CD4-positive, alpha-beta T cell treated with Interleukin-6 for 4 hours (primary cell): ENCODE results near the gene GTF2A1L.
"Not testable (repeated sequence)": the region's sequence is repeated elsewhere in the genome, so short reads cannot be mapped to it uniquely, and the experiment has no call there.

Source experiments
- DNase-seq: peaks from one replicate; pipeline ENCODE4 v3.0.0-alpha.2; 2020; ENCODE audit warnings: mixed read lengths

Gene GTF2A1L

GRCh38 chr2:48613211-48613610 is 4.4 kb upstream of the GTF2A1L start:
- DNase-seq = no peak

GRCh38 chr2:48614581-48614980 is 3.1 kb upstream of the GTF2A1L start:
- DNase-seq = not testable (repeated sequence)

- no peak for DNase-seq
Measured at GRCh38 chr2:48619526-48619925, 1.9 kb downstream of the GTF2A1L start.

GRCh38 chr2:48620604-48621003 is 2.9 kb downstream of the GTF2A1L start:
- DNase-seq = no peak

GRCh38 chr2:48622691-48623090 is 5.0 kb downstream of the GTF2A1L start:
- not testable (repeated sequence) for DNase-seq

- DNase-seq = no peak
Measured at GRCh38 chr2:48624696-48625095, 7.0 kb downstream of the GTF2A1L start.

- DNase-seq = no peak
Measured at GRCh38 chr2:48626047-48626446, 8.4 kb downstream of the GTF2A1L start.

GRCh38 chr2:48633143-48633542 is 15.5 kb downstream of the GTF2A1L start:
- no peak for DNase-seq

GRCh38 chr2:48635786-48636185 is 18.1 kb downstream of the GTF2A1L start:
- no peak for DNase-seq

- DNase-seq = no peak
Measured at GRCh38 chr2:48638261-48638660, 20.6 kb downstream of the GTF2A1L start.

- DNase-seq = no peak
Measured at GRCh38 chr2:48651158-48651790, 33.6 kb downstream of the GTF2A1L start.

GRCh38 chr2:48668992-48669391 is 51.3 kb downstream of the GTF2A1L start:
- DNase-seq = no peak

- no peak for DNase-seq
Measured at GRCh38 chr2:48673581-48673980, 55.9 kb downstream of the GTF2A1L start.

GRCh38 chr2:48674933-48675332 is 57.3 kb downstream of the GTF2A1L start:
- DNase-seq = no peak

GRCh38 chr2:48677450-48677849 is 59.8 kb downstream of the GTF2A1L start:
- no peak for DNase-seq

GRCh38 chr2:48685126-48685525 is 67.5 kb downstream of the GTF2A1L start:
- DNase-seq = no peak

GRCh38 chr2:48691935-48692691 is 74.5 kb downstream of the GTF2A1L start:
- DNase-seq = no peak

GRCh38 chr2:48693066-48693465 is 75.4 kb downstream of the GTF2A1L start:
- DNase-seq = no peak

- no peak for DNase-seq
Measured at GRCh38 chr2:48693645-48694044, 76.0 kb downstream of the GTF2A1L start.

GRCh38 chr2:48694149-48694548 is 76.5 kb downstream of the GTF2A1L start:
- DNase-seq = no peak

- DNase-seq = no peak
Measured at GRCh38 chr2:48695991-48696390, 78.3 kb downstream of the GTF2A1L start.

GRCh38 chr2:48696881-48697280 is 79.2 kb downstream of the GTF2A1L start:
- no peak for DNase-seq

GRCh38 chr2:48699348-48699930 is 81.8 kb downstream of the GTF2A1L start:
- no peak for DNase-seq

- not testable (repeated sequence) for DNase-seq
Measured at GRCh38 chr2:48703621-48704020, 86.0 kb downstream of the GTF2A1L start.
